ENCODE measurements around the gene SPNS3.

- TF ChIP-seq POLR2A (IDR thresholded peaks at IDR 0.05) (no peak), CTCF (IDR thresholded peaks at IDR 0.05 in 8 of 11, conservative IDR thresholded peaks at IDR 0.05 in 3 of 11) (no peak)
Measured at GRCh38 chr17:4520894-4521600, 87.3 kb downstream of the SPNS3 start.

Measured in spleen (tissue), 7 donors.